H9 (cell line): Measurements from ENCODE around the gene VWF. TPM values are rescaled to one million over a fixed set of nuclear protein-coding genes. Genes with fewer than 3 reads are reported as not detected.
A peak's percentile ranks its signal among the peaks of the same experiment; 100 is the strongest.

Source experiments
- DNase-seq: peaks from one replicate; pipeline ENCODE4 v3.0.0-alpha.2; 2017
- H2AFZ ChIP-seq: one replicate; pipeline ENCODE4 v1.6.1; 2013; ENCODE audit warnings: mild to moderate bottlenecking, low read length, control low read depth, moderate library complexity
- H2AK5ac ChIP-seq: 2 replicates; pipeline ENCODE4 v1.6.1; 2013; ENCODE audit warnings: low read length, control low read depth, mixed read lengths; ENCODE audit not compliant: insufficient read length
- H2BK120ac ChIP-seq: one replicate; pipeline ENCODE4 v1.6.1; 2013; ENCODE audit warnings: low read depth, mild to moderate bottlenecking, low read length, control low read depth, inconsistent platforms; ENCODE audit not compliant: poor library complexity, severe bottlenecking
- H2BK12ac ChIP-seq: 2 replicates; pipeline ENCODE4 v1.6.1; 2013; ENCODE audit warnings: low read length, control low read depth, mixed read lengths, low read depth; ENCODE audit not compliant: insufficient read length
- H2BK15ac ChIP-seq: 2 replicates; pipeline ENCODE4 v1.6.1; 2013; ENCODE audit warnings: low read depth, low read length, control low read depth
- H2BK20ac ChIP-seq: one replicate; pipeline ENCODE4 v1.6.1; 2013; ENCODE audit warnings: low read depth, mild to moderate bottlenecking, low read length, control low read depth, inconsistent platforms; ENCODE audit not compliant: poor library complexity, severe bottlenecking
- H2BK5ac ChIP-seq: 2 replicates; pipeline ENCODE4 v1.6.1; 2013; ENCODE audit warnings: low read length, control low read depth, mixed read lengths; ENCODE audit not compliant: insufficient read length
- H3K14ac ChIP-seq: 2 replicates; pipeline ENCODE4 v1.6.1; 2013; ENCODE audit warnings: low read length, control low read depth; ENCODE audit not compliant: insufficient read depth
- H3K18ac ChIP-seq: 2 replicates; pipeline ENCODE4 v1.6.1; 2013; ENCODE audit warnings: low read depth, mild to moderate bottlenecking, mixed read lengths, low read length, control low read depth; ENCODE audit not compliant: insufficient read length
- H3K23ac ChIP-seq: 2 replicates; pipeline ENCODE4 v1.6.1; 2013; ENCODE audit warnings: low read length, control low read depth, mixed read lengths, low read depth; ENCODE audit not compliant: insufficient read length
- H3K23me2 ChIP-seq: 2 replicates; pipeline ENCODE4 v1.6.1; 2013; ENCODE audit warnings: low read depth, mild to moderate bottlenecking, mixed read lengths, low read length, control low read depth; ENCODE audit not compliant: insufficient read length, poor library complexity, severe bottlenecking
- H3K27ac ChIP-seq: 2 replicates; pipeline ENCODE4 v1.5.1; 2013; ENCODE audit warnings: low read length, control low read depth, mixed read lengths, low read depth; ENCODE audit not compliant: insufficient read length
- H3K27me3 ChIP-seq: 2 replicates; pipeline ENCODE4 v1.6.1; 2013; ENCODE audit warnings: low read length, control low read depth, inconsistent platforms; ENCODE audit not compliant: insufficient read depth
- H3K4ac ChIP-seq: 2 replicates; pipeline ENCODE4 v1.6.1; 2013; ENCODE audit warnings: low read depth, mild to moderate bottlenecking, control low read depth, inconsistent platforms, low read length, moderate library complexity
- H3K4me1 ChIP-seq: 2 replicates; pipeline ENCODE4 v1.6.1; 2013; ENCODE audit warnings: low read length, control low read depth, inconsistent platforms; ENCODE audit not compliant: insufficient read depth
- H3K4me2 ChIP-seq: 2 replicates; pipeline ENCODE4 v1.6.1; 2013; ENCODE audit warnings: low read length, control low read depth, mixed read lengths; ENCODE audit not compliant: insufficient read length, insufficient read depth
- H3K56ac ChIP-seq: 2 replicates; pipeline ENCODE4 v1.6.1; 2013; ENCODE audit warnings: low read depth, mild to moderate bottlenecking, mixed read lengths, low read length, control low read depth; ENCODE audit not compliant: insufficient read length
- H3K79me1 ChIP-seq: 2 replicates; pipeline ENCODE4 v1.6.1; 2013; ENCODE audit warnings: low read depth, mild to moderate bottlenecking, moderate library complexity, low read length, control low read depth, inconsistent platforms; ENCODE audit not compliant: insufficient read depth, poor library complexity, severe bottlenecking
- H3K79me2 ChIP-seq: 2 replicates; pipeline ENCODE4 v1.6.1; 2013; ENCODE audit warnings: low read length, control low read depth, inconsistent platforms; ENCODE audit not compliant: insufficient read depth
- H3K9ac ChIP-seq: 2 replicates; pipeline ENCODE4 v1.6.1; 2013; ENCODE audit warnings: low read length, control low read depth, mixed read lengths; ENCODE audit not compliant: insufficient read length; ENCODE audit errors: extremely low read depth
- H3K9me3 ChIP-seq: one replicate; pipeline ENCODE4 v1.6.1; 2013; ENCODE audit warnings: low read depth, low read length, inconsistent platforms; ENCODE audit not compliant: control insufficient read depth
- H3T11ph ChIP-seq: one replicate; pipeline ENCODE4 v1.6.1; 2013; ENCODE audit warnings: mild to moderate bottlenecking, low read length, control low read depth, inconsistent platforms
- H4K20me1 ChIP-seq: one replicate; pipeline ENCODE4 v1.6.1; 2013; ENCODE audit not compliant: control insufficient read depth, insufficient read length, insufficient read depth
- H4K5ac ChIP-seq: 2 replicates; pipeline ENCODE4 v1.6.1; 2013; ENCODE audit warnings: low read depth, mild to moderate bottlenecking, mixed read lengths, low read length, control low read depth; ENCODE audit not compliant: insufficient read length
- H4K8ac ChIP-seq: replicated peaks from 2 replicates; pipeline ENCODE4 v1.6.1; 2013; ENCODE audit warnings: low read length, control low read depth, mixed read lengths, low read depth; ENCODE audit not compliant: insufficient read length
- H4K91ac ChIP-seq: 2 replicates; pipeline ENCODE4 v1.6.1; 2013; ENCODE audit warnings: low read depth, mild to moderate bottlenecking, moderate library complexity, mixed read lengths, low read length, control low read depth; ENCODE audit not compliant: insufficient read length
- H3K27ac Mint-ChIP-seq, 3 experiments: 2 replicates in 2 of 3; 3 replicates in 1 of 3; pipeline ENCODE4 v1.8.0; 2020 to 2021; ENCODE audit warnings: mixed read lengths in 3 of 3, mild to moderate bottlenecking in 1 of 3, moderate library complexity in 1 of 3
- H3K27me3 Mint-ChIP-seq: 2 replicates; pipeline ENCODE4 v1.8.0; 2021; ENCODE audit warnings: low read depth, mild to moderate bottlenecking, moderate library complexity, mixed read lengths
- H3K36me3 Mint-ChIP-seq, 3 experiments: 2 replicates in 2 of 3; 3 replicates in 1 of 3; pipeline ENCODE4 v1.8.0; 2020 to 2021; ENCODE audit warnings: low read depth in 3 of 3, mixed read lengths in 3 of 3; ENCODE audit not compliant: insufficient read depth in 1 of 3
- H3K4me1 Mint-ChIP-seq, 2 experiments: 2 replicates each; pipeline ENCODE4 v1.8.0; 2020; ENCODE audit warnings: mixed read lengths in 2 of 2
- H3K4me3 Mint-ChIP-seq, 2 experiments: 2 replicates in 1 of 2; 3 replicates in 1 of 2; pipeline ENCODE4 v1.8.0; 2020 to 2021; ENCODE audit warnings: mild to moderate bottlenecking in 2 of 2, mixed read lengths in 2 of 2, moderate library complexity in 1 of 2
- H3K9me3 Mint-ChIP-seq, 2 experiments: 2 replicates in 1 of 2; 3 replicates in 1 of 2; pipeline ENCODE4 v1.8.0; 2020; ENCODE audit warnings: mild to moderate bottlenecking in 2 of 2, mixed read lengths in 2 of 2, moderate library complexity in 1 of 2
- CTCF ChIP-seq: fragments of 200-600 bp; sonication (generic); conservative IDR thresholded peaks from 3 replicates; pipeline ENCODE4 v1.8.0; 2021; ENCODE audit warnings: antibody characterized with exemption, mild to moderate bottlenecking
- WGBS: extraction: QIAGEN DNeasy Blood & Tissue Kit; methylation state at CpG from one replicate; pipeline ENCODE4 v1.1.7; 2013; ENCODE audit warnings: missing lambda C conversion rate, low lambda C conversion rate, mixed read lengths; ENCODE audit not compliant: insufficient read length; ENCODE audit errors: extremely low coverage; 5-methylcytosine and 5-hydroxymethylcytosine counted together
- total RNA-seq: library from RNA; stranded (reverse); gene quantifications from 2 replicates; pipeline ENCODE4 v1.2.1, GENCODE V29; 2021

The VWF gene
- total RNA-seq, 1 experiment from 2014 or later = 0.17 TPM

- Mint-ChIP-seq H3K4me3 (no peak overlapping the region), H3K27ac (peak overlapping the region in 1 of 3 experiments; percentile 53; a peak in 1 of 7 replicates), H3K9me3 (no peaks in the 10 kb centered on the region), H3K4me1 (peaks cover 14 to 16% of the 10 kb centered on the region in 2 experiments), H3K27me3 (peaks cover 24% of the 10 kb centered on the region), H3K36me3 (no peaks in the 10 kb centered on the region)
- Histone ChIP-seq H3K79me2 (no peaks in the 10 kb centered on the region), H2BK120ac (no peak overlapping the region), H3K79me1 (no peaks in the 10 kb centered on the region), H2BK15ac (no peak overlapping the region), H3K23me2 (peaks cover 6% of the 10 kb centered on the region), H2AFZ (no peak overlapping the region), H3K4ac (no peak overlapping the region), H3T11ph (no peak overlapping the region), H3K27me3 (no peaks in the 10 kb centered on the region), H3K4me2 (no peak overlapping the region), H4K5ac (no peak overlapping the region), H3K56ac (no peak overlapping the region), H3K14ac (no peak overlapping the region), H3K4me1 (no peaks in the 10 kb centered on the region), H3K9me3 (no peaks in the 10 kb centered on the region), H2BK20ac (no peak overlapping the region), H4K20me1 (no peaks in the 10 kb centered on the region), H3K18ac (no peak overlapping the region), H2AK5ac (no peak overlapping the region), H4K91ac (no peak overlapping the region), H3K9ac (no peak overlapping the region), H2BK12ac (no peak overlapping the region), H4K8ac (no peak overlapping the region), H3K23ac (no peak overlapping the region), H3K27ac (no peak overlapping the region), H2BK5ac (no peak overlapping the region)
- no peak for TF ChIP-seq CTCF
- DNase-seq = no peak
- no CpG with 5 or more reads among the region's 4 CpGs for WGBS
Measured at GRCh38 chr12:6053541-6053940, 70.9 kb downstream of the VWF start.
